H7 (cell line): ENCODE data around the gene VPS51. TPM values are rescaled to one million over a fixed set of nuclear protein-coding genes. Genes with fewer than 3 reads are reported as not detected.

Experiments used
- DNase-seq: peaks from one replicate; pipeline ENCODE4 v3.0.0; 2012
- H3K27me3 ChIP-seq: 2 replicates; pipeline ENCODE4 v1.6.0; 2011; ENCODE audit warnings: mild to moderate bottlenecking, low read length; ENCODE audit not compliant: control insufficient read depth, insufficient read depth
- H3K36me3 ChIP-seq: replicated peaks from 2 replicates; pipeline ENCODE4 v1.5.1; 2011; ENCODE audit warnings: low read length; ENCODE audit not compliant: control insufficient read depth, insufficient read depth
- H3K4me3 ChIP-seq: 2 replicates; pipeline ENCODE4 v1.5.1; 2011; ENCODE audit warnings: low read depth, mild to moderate bottlenecking, control low read depth, low read length, moderate library complexity; ENCODE audit not compliant: insufficient read depth
- total RNA-seq: library from RNA; depleted of rRNA; stranded (reverse); fragments of >200 nt; shearing (Covaris generic); gene quantifications from 2 replicates; pipeline ENCODE4 v1.2.3, GENCODE V29; 2014

Gene VPS51
- total RNA-seq, 1 experiment from 2014 or later, result 162 TPM

GRCh38 chr11:65064847-65065240 is 31.2 kb upstream of the VPS51 start:
- DNase-seq, result no peak
- no peaks in the 10 kb centered on the region for H3K36me3 ChIP-seq
- no peak overlapping the region for H3K4me3 ChIP-seq
- H3K27me3 ChIP-seq, result no peaks in the 10 kb centered on the region

GRCh38 chr11:65065851-65066250 is 30.2 kb upstream of the VPS51 start:
- no peaks in the 10 kb centered on the region for H3K27me3 ChIP-seq
- DNase-seq, result no peak
- no peaks in the 10 kb centered on the region for H3K36me3 ChIP-seq
- no peak overlapping the region for H3K4me3 ChIP-seq

- Histone ChIP-seq H3K27me3 (no peaks in the 10 kb centered on the region), H3K4me3 (no peak overlapping the region), H3K36me3 (no peaks in the 10 kb centered on the region)
- peak; percentile 74 for DNase-seq
Observed at GRCh38 chr11:65066315-65066714, 29.7 kb upstream of the VPS51 start.

GRCh38 chr11:65066805-65067291 is 29.2 kb upstream of the VPS51 start:
- Histone ChIP-seq H3K4me3 (no peak overlapping the region), H3K27me3 (no peaks in the 10 kb centered on the region), H3K36me3 (no peaks in the 10 kb centered on the region)
- DNase-seq, result peak; percentile 92

- Histone ChIP-seq H3K36me3 (no peaks in the 10 kb centered on the region), H3K27me3 (no peaks in the 10 kb centered on the region), H3K4me3 (no peak overlapping the region)
- peak; percentile 60 for DNase-seq
Observed at GRCh38 chr11:65067446-65067845, 28.6 kb upstream of the VPS51 start.

- Histone ChIP-seq H3K4me3 (no peak overlapping the region), H3K36me3 (no peaks in the 10 kb centered on the region), H3K27me3 (no peaks in the 10 kb centered on the region)
- DNase-seq, result no peak
Observed at GRCh38 chr11:65069217-65069616, 26.8 kb upstream of the VPS51 start.

- Histone ChIP-seq H3K36me3 (peaks cover 5% of the 10 kb centered on the region; the same call in 1 of the 2 replicates), H3K27me3 (no peaks in the 10 kb centered on the region), H3K4me3 (no peak overlapping the region)
- peak; percentile 29 for DNase-seq
Observed at GRCh38 chr11:65071907-65072630, 23.9 kb upstream of the VPS51 start.

- Histone ChIP-seq H3K27me3 (no peaks in the 10 kb centered on the region), H3K36me3 (peaks cover 10% of the 10 kb centered on the region), H3K4me3 (no peak overlapping the region)
- no peak for DNase-seq
Observed at GRCh38 chr11:65072631-65072966, 23.4 kb upstream of the VPS51 start.

GRCh38 chr11:65077451-65077850 is 18.6 kb upstream of the VPS51 start:
- Histone ChIP-seq H3K27me3 (no peaks in the 10 kb centered on the region), H3K36me3 (peaks cover 39% of the 10 kb centered on the region), H3K4me3 (no peak overlapping the region)
- no peak for DNase-seq

GRCh38 chr11:65078151-65078550 is 17.9 kb upstream of the VPS51 start:
- Histone ChIP-seq H3K4me3 (no peak overlapping the region), H3K36me3 (peaks cover 39% of the 10 kb centered on the region), H3K27me3 (no peaks in the 10 kb centered on the region)
- DNase-seq, result peak; percentile 85

- no peak for DNase-seq
- peaks cover 39% of the 10 kb centered on the region for H3K36me3 ChIP-seq
- no peaks in the 10 kb centered on the region for H3K27me3 ChIP-seq
- H3K4me3 ChIP-seq, result no peak overlapping the region
Observed at GRCh38 chr11:65078786-65079342, 17.1 kb upstream of the VPS51 start.

GRCh38 chr11:65083134-65083833 is 12.7 kb upstream of the VPS51 start:
- Histone ChIP-seq H3K27me3 (no peaks in the 10 kb centered on the region), H3K4me3 (peak overlapping the region; percentile 88), H3K36me3 (peaks cover 26% of the 10 kb centered on the region)
- DNase-seq, result peak; percentile 40

- H3K36me3 ChIP-seq, result peaks cover 20% of the 10 kb centered on the region
- H3K27me3 ChIP-seq, result no peaks in the 10 kb centered on the region
- peak within 1 kb of the TSS; percentile 88 for H3K4me3 ChIP-seq
- peak; percentile 100 for DNase-seq
Observed at GRCh38 chr11:65083834-65084597, 12.0 kb upstream of the VPS51 start, which contains the start of the genes CDCA5 and ZFPL1. Gene CDCA5, minus strand, starts transcription at chr11:65084040. Its CDS starts 62 bp downstream, at chr11:65083978. Gene ZFPL1, plus strand, starts transcription at chr11:65084222. Its CDS starts 477 bp downstream, at chr11:65084699.

GRCh38 chr11:65084598-65085375 is 11.2 kb upstream of the VPS51 start:
- H3K27me3 ChIP-seq, result no peaks in the 10 kb centered on the region
- peak overlapping the region; percentile 88 for H3K4me3 ChIP-seq
- peaks cover 17% of the 10 kb centered on the region for H3K36me3 ChIP-seq
- no peak for DNase-seq
